ENCODE data around the gene NFASC.

Gene NFASC

GRCh38 chr1:204959836-204960235 is 89.2 kb downstream of the NFASC start:
- DNase-seq (ENCODE audit: low spot score) = no peak

GRCh38 chr1:204960306-204961125 is 89.9 kb downstream of the NFASC start:
- no peak for DNase-seq (ENCODE audit: low spot score)

- no peak for DNase-seq (ENCODE audit: low spot score)
Measured at GRCh38 chr1:204961765-204962419, 91.2 kb downstream of the NFASC start.

GRCh38 chr1:204962742-204963632 is 92.3 kb downstream of the NFASC start:
- no peak for DNase-seq (ENCODE audit: low spot score)

- DNase-seq (ENCODE audit: low spot score) = no peak
Measured at GRCh38 chr1:204967451-204967850, 96.8 kb downstream of the NFASC start.

GRCh38 chr1:204968135-204968534 is 97.5 kb downstream of the NFASC start:
- DNase-seq (ENCODE audit: low spot score) = no peak

GRCh38 chr1:204968951-204969350 is 98.3 kb downstream of the NFASC start:
- DNase-seq (ENCODE audit: low spot score) = no peak

- DNase-seq (ENCODE audit: low spot score) = no peak
Measured at GRCh38 chr1:204970937-204971336, 100.3 kb downstream of the NFASC start.

- peak; percentile 69 for DNase-seq (ENCODE audit: low spot score)
Measured at GRCh38 chr1:204971517-204972336, 101.1 kb downstream of the NFASC start.

GRCh38 chr1:204972426-204972825 is 101.8 kb downstream of the NFASC start:
- no peak for DNase-seq (ENCODE audit: low spot score)

- DNase-seq (ENCODE audit: low spot score) = no peak
Measured at GRCh38 chr1:204973449-204973848, 102.8 kb downstream of the NFASC start.

GRCh38 chr1:204974327-204974726 is 103.7 kb downstream of the NFASC start:
- no peak for DNase-seq (ENCODE audit: low spot score)

- DNase-seq (ENCODE audit: low spot score) = no peak
Measured at GRCh38 chr1:204975021-204975420, 104.4 kb downstream of the NFASC start.

- DNase-seq (ENCODE audit: low spot score) = peak; percentile 47
Measured at GRCh38 chr1:204975568-204976235, 105.0 kb downstream of the NFASC start.

GRCh38 chr1:204976646-204977045 is 106.0 kb downstream of the NFASC start:
- DNase-seq (ENCODE audit: low spot score) = no peak

GRCh38 chr1:204977318-204977717 is 106.7 kb downstream of the NFASC start:
- no peak for DNase-seq (ENCODE audit: low spot score)

- DNase-seq (ENCODE audit: low spot score) = no peak
Measured at GRCh38 chr1:204978782-204979181, 108.1 kb downstream of the NFASC start.

- no peak for DNase-seq (ENCODE audit: low spot score)
Measured at GRCh38 chr1:204979306-204979705, 108.6 kb downstream of the NFASC start.

GRCh38 chr1:204979891-204980649 is 109.4 kb downstream of the NFASC start:
- no peak for DNase-seq (ENCODE audit: low spot score)

- DNase-seq (ENCODE audit: low spot score) = no peak
Measured at GRCh38 chr1:204980840-204981405, 110.3 kb downstream of the NFASC start.

Measured in kidney tubule cell (primary cell).